ENCODE data around the gene FBXO10.
A peak's percentile ranks its signal among the peaks of the same experiment; 100 is the strongest.
"Not testable (repeated sequence)": the region's sequence is repeated elsewhere in the genome, so short reads cannot be mapped to it uniquely, and the experiment has no call there.

The FBXO10 gene

DNA sequence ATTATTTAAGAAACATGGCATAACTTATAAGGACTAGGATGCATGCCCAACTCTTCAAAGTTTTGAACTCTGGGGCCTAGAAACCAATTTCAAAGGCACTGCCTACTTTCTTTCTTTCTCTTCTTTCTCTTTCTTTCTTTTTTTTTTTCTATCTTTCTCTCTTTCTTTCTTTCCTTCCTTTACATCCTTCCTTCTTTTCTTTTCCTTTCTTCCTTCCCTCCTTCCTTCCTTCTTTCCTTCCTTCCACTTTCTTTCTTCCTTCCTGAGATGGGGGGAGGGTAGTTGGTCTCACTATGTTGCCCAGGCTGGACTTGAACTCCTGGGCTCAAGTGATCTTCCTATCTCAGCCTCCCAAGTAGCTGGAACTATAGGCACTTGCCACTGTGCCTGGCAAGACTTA, 32.1 kb upstream of the FBXO10 start:
- Histone ChIP-seq H3K9me2 (replicated peaks; ENCODE audit: low read depth, low read length) (no peaks in the 10 kb centered on the region), H3K4me1 (ENCODE audit: insufficient read depth, low read length, poor library complexity, severe bottlenecking) (peaks cover 5% of the 10 kb centered on the region), H3K4me2 (ENCODE audit: low read depth, low read length, poor library complexity, severe bottlenecking) (peak overlapping the region; percentile 45), H3K9me3 (ENCODE audit: insufficient read depth, low read depth, low read length) (no peaks in the 10 kb centered on the region), H3K27me3 (ENCODE audit: insufficient read depth, low read length, poor library complexity, severe bottlenecking) (peaks cover 14% of the 10 kb centered on the region), H3K4me3 (ENCODE audit: low read length, poor library complexity, severe bottlenecking) (no peak overlapping the region), H3K79me2 (ENCODE audit: insufficient read depth, low read length) (no peaks in the 10 kb centered on the region), H2AFZ (ENCODE audit: low read length) (no peak overlapping the region), H3K36me3 (ENCODE audit: insufficient read depth, low read length) (no peaks in the 10 kb centered on the region), H3K9ac (ENCODE audit: low read depth, low read length, poor library complexity, severe bottlenecking) (no peak overlapping the region), H3F3A (ENCODE audit: low read depth) (no peaks in the 10 kb centered on the region), H4K20me1 (ENCODE audit: insufficient read depth, low read length, poor library complexity, severe bottlenecking) (no peaks in the 10 kb centered on the region)
- TF ChIP-seq, protein P1, sequence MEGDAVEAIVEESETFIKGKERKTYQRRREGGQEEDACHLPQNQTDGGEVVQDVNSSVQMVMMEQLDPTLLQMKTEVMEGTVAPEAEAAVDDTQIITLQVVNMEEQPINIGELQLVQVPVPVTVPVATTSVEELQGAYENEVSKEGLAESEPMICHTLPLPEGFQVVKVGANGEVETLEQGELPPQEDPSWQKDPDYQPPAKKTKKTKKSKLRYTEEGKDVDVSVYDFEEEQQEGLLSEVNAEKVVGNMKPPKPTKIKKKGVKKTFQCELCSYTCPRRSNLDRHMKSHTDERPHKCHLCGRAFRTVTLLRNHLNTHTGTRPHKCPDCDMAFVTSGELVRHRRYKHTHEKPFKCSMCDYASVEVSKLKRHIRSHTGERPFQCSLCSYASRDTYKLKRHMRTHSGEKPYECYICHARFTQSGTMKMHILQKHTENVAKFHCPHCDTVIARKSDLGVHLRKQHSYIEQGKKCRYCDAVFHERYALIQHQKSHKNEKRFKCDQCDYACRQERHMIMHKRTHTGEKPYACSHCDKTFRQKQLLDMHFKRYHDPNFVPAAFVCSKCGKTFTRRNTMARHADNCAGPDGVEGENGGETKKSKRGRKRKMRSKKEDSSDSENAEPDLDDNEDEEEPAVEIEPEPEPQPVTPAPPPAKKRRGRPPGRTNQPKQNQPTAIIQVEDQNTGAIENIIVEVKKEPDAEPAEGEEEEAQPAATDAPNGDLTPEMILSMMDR (conservative IDR thresholded peaks at IDR 0.05; ENCODE audit: low read length) = no peak
- TF ChIP-seq EZH2phosphoT487 (IDR thresholded peaks at IDR 0.05; ENCODE audit: borderline replicate concordance) = no peak

GRCh38 chr9:37604296-37604695, 28.1 kb upstream of the FBXO10 start:
- Histone ChIP-seq H3K4me1 (ENCODE audit: insufficient read depth, low read length, poor library complexity, severe bottlenecking) (peaks cover 5% of the 10 kb centered on the region), H3K36me3 (ENCODE audit: insufficient read depth, low read length) (no peaks in the 10 kb centered on the region), H3K79me2 (ENCODE audit: insufficient read depth, low read length) (no peaks in the 10 kb centered on the region), H3K9ac (ENCODE audit: low read depth, low read length, poor library complexity, severe bottlenecking) (no peak overlapping the region), H3K27me3 (ENCODE audit: insufficient read depth, low read length, poor library complexity, severe bottlenecking) (peaks cover 10% of the 10 kb centered on the region), H2AFZ (ENCODE audit: low read length) (no peak overlapping the region), H3K9me3 (ENCODE audit: insufficient read depth, low read depth, low read length) (no peaks in the 10 kb centered on the region), H3K4me2 (ENCODE audit: low read depth, low read length, poor library complexity, severe bottlenecking) (no peak overlapping the region), H4K20me1 (ENCODE audit: insufficient read depth, low read length, poor library complexity, severe bottlenecking) (no peaks in the 10 kb centered on the region), H3K4me3 (ENCODE audit: low read length, poor library complexity, severe bottlenecking) (no peak overlapping the region), H3F3A (ENCODE audit: low read depth) (no peaks in the 10 kb centered on the region), H3K9me2 (replicated peaks; ENCODE audit: low read depth, low read length) (no peaks in the 10 kb centered on the region)
- no peak for TF ChIP-seq EZH2phosphoT487 (IDR thresholded peaks at IDR 0.05; ENCODE audit: borderline replicate concordance)
- TF ChIP-seq, protein P1 (conservative IDR thresholded peaks at IDR 0.05; ENCODE audit: low read length) = no peak

DNA sequence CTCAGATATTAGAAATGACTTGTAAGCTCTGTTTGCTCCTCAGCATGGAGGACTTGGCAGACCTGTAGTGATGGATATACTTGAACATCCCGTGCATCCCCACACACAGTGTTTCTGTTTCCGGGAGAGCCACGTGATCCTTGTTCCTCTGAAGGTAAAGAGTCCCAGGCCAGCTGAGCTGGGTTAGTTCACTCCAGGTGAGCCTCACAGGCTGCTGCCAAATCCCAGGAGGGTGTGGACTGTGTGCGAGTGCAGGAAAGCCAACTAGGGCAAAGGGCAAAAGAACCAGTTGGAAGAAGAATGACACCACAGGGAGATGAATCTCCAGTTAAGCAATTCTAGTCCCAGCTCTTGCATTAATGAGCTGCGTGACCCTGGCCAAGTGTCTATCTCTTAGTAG, 26.6 kb upstream of the FBXO10 start:
- no peak overlapping the region for H2AFZ ChIP-seq (ENCODE audit: low read length)
- no peak overlapping the region for H3K4me2 ChIP-seq (ENCODE audit: low read depth, low read length, poor library complexity, severe bottlenecking)
- H3K36me3 ChIP-seq (ENCODE audit: insufficient read depth, low read length) = no peaks in the 10 kb centered on the region
- no peaks in the 10 kb centered on the region for H4K20me1 ChIP-seq (ENCODE audit: insufficient read depth, low read length, poor library complexity, severe bottlenecking)
- H3K4me1 ChIP-seq (ENCODE audit: insufficient read depth, low read length, poor library complexity, severe bottlenecking) = peaks cover under 1% of the 10 kb centered on the region
- no peaks in the 10 kb centered on the region for H3F3A ChIP-seq (ENCODE audit: low read depth)
- H3K9me2 ChIP-seq (replicated peaks; ENCODE audit: low read depth, low read length) = no peaks in the 10 kb centered on the region
- no peaks in the 10 kb centered on the region for H3K79me2 ChIP-seq (ENCODE audit: insufficient read depth, low read length)
- H3K9ac ChIP-seq (ENCODE audit: low read depth, low read length, poor library complexity, severe bottlenecking) = no peak overlapping the region
- H3K4me3 ChIP-seq (ENCODE audit: low read length, poor library complexity, severe bottlenecking) = no peak overlapping the region
- H3K27me3 ChIP-seq (ENCODE audit: insufficient read depth, low read length, poor library complexity, severe bottlenecking) = peaks cover 10% of the 10 kb centered on the region
- H3K9me3 ChIP-seq (ENCODE audit: insufficient read depth, low read depth, low read length) = no peaks in the 10 kb centered on the region
- TF ChIP-seq EZH2phosphoT487 (IDR thresholded peaks at IDR 0.05; ENCODE audit: borderline replicate concordance) = no peak
- TF ChIP-seq, protein P1 (conservative IDR thresholded peaks at IDR 0.05; ENCODE audit: low read length) = no peak

- H2AFZ ChIP-seq (ENCODE audit: low read length) = not testable (repeated sequence)
Measured at GRCh38 chr9:37602061-37602460, 25.9 kb upstream of the FBXO10 start.

More at GRCh38 chr9:37602061-37602460, 25.9 kb upstream of the FBXO10 start:
- not testable (repeated sequence) for H3K4me1 ChIP-seq (ENCODE audit: insufficient read depth, low read length, poor library complexity, severe bottlenecking); H3K36me3 ChIP-seq (ENCODE audit: insufficient read depth, low read length); H3K27me3 ChIP-seq (ENCODE audit: insufficient read depth, low read length, poor library complexity, severe bottlenecking); H3F3A ChIP-seq (ENCODE audit: low read depth); H3K9me2 ChIP-seq (replicated peaks; ENCODE audit: low read depth, low read length); H4K20me1 ChIP-seq (ENCODE audit: insufficient read depth, low read length, poor library complexity, severe bottlenecking); H3K9ac ChIP-seq (ENCODE audit: low read depth, low read length, poor library complexity, severe bottlenecking); H3K4me2 ChIP-seq (ENCODE audit: low read depth, low read length, poor library complexity, severe bottlenecking); H3K9me3 ChIP-seq (ENCODE audit: insufficient read depth, low read depth, low read length); H3K4me3 ChIP-seq (ENCODE audit: low read length, poor library complexity, severe bottlenecking); H3K79me2 ChIP-seq (ENCODE audit: insufficient read depth, low read length)
